ENCODE data around the gene CHD5. TPM values are rescaled to one million over a fixed set of nuclear protein-coding genes. Genes with fewer than 3 reads are reported as not detected.
"Not testable (repeated sequence)": the region's sequence is repeated elsewhere in the genome, so short reads cannot be mapped to it uniquely, and the experiment has no call there.

The CHD5 gene
- polyA plus RNA-seq, 1 donor, result 2.6 TPM

DNA sequence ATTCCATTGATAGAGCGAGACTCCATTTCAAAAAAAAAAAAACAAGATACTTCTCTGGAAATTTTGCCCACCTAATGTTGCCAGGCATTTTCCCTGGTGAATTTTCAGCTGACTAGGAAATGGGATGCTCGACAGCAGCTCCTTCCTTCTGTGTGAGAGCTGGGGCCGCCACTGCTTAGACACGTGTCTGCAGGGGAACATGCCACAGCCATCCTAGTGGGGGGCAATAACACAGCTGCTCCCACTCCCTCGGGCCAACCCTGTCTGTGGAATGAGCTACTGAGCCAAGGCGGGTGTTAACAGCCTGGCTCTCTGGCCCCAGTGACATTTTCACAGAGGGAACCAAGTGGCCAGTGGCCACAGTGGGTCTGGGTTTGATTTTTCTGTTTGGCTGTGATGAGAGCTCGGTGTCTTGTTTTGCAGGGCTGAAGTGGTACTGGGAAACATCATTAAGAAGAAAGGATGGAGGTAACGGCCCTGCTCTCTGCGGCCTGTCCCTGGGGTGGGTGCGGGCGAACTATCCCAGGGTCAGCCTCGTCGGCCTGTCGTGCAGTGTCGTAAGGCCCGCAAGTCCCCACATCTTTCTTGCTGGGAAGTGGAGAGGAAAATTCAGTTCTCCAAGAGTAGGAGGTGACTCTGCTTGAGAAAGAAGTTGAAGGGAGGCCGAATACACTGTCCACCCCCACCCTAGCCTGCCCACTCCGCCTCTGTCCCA is 95.2 kb downstream of the CHD5 start:
- WGBS (ENCODE audit: insufficient coverage, low lambda C conversion rate), result no CpG with 5 or more reads among the region's 18 CpGs
- Histone ChIP-seq H3K27ac (ENCODE audit: low read length) (no peak overlapping the region), H3K27me3 (ENCODE audit: control insufficient read depth, insufficient read depth, low read length) (no peaks in the 10 kb centered on the region), H3K4me1 (ENCODE audit: control insufficient read depth, insufficient read depth, low read length) (no peaks in the 10 kb centered on the region), H3K36me3 (ENCODE audit: control insufficient read depth, insufficient read depth, low read length) (peaks cover 6% of the 10 kb centered on the region), H3K4me3 (ENCODE audit: low read length) (no peak overlapping the region), H3K9me3 (ENCODE audit: control insufficient read depth, low read depth, low read length) (no peaks in the 10 kb centered on the region)
- no peak for DNase-seq

DNA sequence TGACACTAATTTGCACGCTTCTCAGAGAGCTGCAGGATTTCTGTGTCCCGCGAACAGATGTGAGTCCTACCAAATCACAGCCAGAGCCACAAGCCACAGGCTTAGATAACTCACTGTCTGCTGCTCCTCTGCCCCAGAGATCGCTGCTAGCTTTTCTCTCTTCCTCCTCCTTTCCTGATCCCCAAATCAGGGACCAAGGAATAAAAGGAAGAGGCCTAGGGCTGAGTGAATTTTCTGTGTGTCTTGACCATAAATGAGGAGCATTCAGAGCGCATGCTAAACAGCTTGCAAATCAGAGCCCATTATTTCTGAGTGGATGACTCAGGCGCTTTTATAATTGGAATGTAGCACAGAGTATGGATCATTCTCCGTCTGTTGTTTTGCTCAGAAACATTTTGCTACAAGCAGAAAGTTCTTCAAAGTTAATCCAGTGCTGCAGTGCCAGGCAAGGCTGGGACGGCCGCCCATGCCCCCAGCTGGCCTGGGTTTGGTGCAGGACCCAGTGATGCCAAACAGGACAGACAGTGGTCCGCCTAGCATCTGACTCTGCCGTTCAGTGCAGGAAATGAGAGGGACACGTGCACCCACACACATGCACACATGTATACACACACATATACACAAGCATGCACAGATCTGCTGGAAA is 96.2 kb downstream of the CHD5 start:
- WGBS (ENCODE audit: insufficient coverage, low lambda C conversion rate), result no CpG with 5 or more reads among the region's 12 CpGs
- Histone ChIP-seq H3K9me3 (ENCODE audit: control insufficient read depth, low read depth, low read length) (no peaks in the 10 kb centered on the region), H3K27me3 (ENCODE audit: control insufficient read depth, insufficient read depth, low read length) (no peaks in the 10 kb centered on the region), H3K36me3 (ENCODE audit: control insufficient read depth, insufficient read depth, low read length) (peaks cover 6% of the 10 kb centered on the region), H3K4me1 (ENCODE audit: control insufficient read depth, insufficient read depth, low read length) (no peaks in the 10 kb centered on the region), H3K27ac (ENCODE audit: low read length) (no peak overlapping the region), H3K4me3 (ENCODE audit: low read length) (no peak overlapping the region)
- DNase-seq, result no peak

DNA sequence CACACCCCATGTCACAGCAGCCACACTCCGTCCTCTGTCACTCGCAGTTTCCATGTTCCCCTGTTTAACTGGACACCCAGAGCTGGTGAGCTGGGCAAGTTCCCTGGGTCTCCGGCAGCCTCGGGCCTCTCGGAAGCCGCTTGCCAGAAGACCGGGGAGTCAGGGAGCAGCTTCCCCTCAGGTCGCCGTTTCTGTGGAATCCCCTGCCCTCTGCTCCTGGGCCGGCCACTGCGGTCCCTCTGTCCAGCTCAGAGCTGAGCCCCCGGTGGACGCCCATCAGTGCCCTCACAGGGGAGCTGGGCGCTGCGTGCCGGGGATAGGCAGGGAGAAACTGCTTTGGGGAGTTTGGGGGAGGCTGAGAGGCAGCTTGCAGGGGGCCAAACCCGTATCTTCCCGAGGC is 96.7 kb downstream of the CHD5 start:
- Histone ChIP-seq H3K4me1 (ENCODE audit: control insufficient read depth, insufficient read depth, low read length) (no peaks in the 10 kb centered on the region), H3K27ac (ENCODE audit: low read length) (no peak overlapping the region), H3K4me3 (ENCODE audit: low read length) (no peak overlapping the region), H3K36me3 (ENCODE audit: control insufficient read depth, insufficient read depth, low read length) (peaks cover 6% of the 10 kb centered on the region), H3K9me3 (ENCODE audit: control insufficient read depth, low read depth, low read length) (no peaks in the 10 kb centered on the region), H3K27me3 (ENCODE audit: control insufficient read depth, insufficient read depth, low read length) (no peaks in the 10 kb centered on the region)
- DNase-seq, result no peak
- WGBS (ENCODE audit: insufficient coverage, low lambda C conversion rate), result no CpG with 5 or more reads among the region's 18 CpGs

DNA sequence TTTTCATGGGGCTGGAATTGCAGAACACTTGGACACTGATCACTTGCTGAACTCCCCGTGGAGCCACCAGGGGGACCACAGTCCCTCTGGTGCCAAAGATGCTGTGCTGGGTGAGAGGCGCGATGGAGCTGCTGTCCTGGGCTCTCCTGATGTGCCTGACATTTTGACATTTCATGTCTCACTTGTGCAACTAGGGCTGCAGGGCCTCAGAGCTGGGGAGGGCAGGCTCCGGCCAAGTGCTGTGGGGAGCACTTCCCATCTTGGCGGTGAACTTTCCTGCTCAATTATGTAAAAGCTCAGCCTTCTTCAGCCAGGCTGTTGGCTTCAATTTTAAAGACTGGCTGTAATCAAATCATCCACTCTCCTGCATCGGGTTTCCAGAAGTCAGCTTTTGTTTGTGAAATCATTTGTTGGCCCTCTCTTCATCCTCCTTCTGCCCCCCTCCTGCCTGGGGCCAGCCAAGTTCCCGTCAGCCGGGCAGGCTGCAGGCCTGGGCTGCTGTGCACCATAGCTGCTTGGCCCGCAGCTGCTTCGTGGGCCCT is 97.6 kb downstream of the CHD5 start:
- H3K4me1 ChIP-seq (ENCODE audit: control insufficient read depth, insufficient read depth, low read length), result no peaks in the 10 kb centered on the region
- WGBS (ENCODE audit: insufficient coverage, low lambda C conversion rate), result no CpG with 5 or more reads among the region's 10 CpGs
- H3K27me3 ChIP-seq (ENCODE audit: control insufficient read depth, insufficient read depth, low read length), result no peaks in the 10 kb centered on the region
- no peak for DNase-seq
- no peaks in the 10 kb centered on the region for H3K9me3 ChIP-seq (ENCODE audit: control insufficient read depth, low read depth, low read length)
- H3K36me3 ChIP-seq (ENCODE audit: control insufficient read depth, insufficient read depth, low read length), result peaks cover 6% of the 10 kb centered on the region
- no peak overlapping the region for H3K27ac ChIP-seq (ENCODE audit: low read length)
- no peak overlapping the region for H3K4me3 ChIP-seq (ENCODE audit: low read length)

DNA sequence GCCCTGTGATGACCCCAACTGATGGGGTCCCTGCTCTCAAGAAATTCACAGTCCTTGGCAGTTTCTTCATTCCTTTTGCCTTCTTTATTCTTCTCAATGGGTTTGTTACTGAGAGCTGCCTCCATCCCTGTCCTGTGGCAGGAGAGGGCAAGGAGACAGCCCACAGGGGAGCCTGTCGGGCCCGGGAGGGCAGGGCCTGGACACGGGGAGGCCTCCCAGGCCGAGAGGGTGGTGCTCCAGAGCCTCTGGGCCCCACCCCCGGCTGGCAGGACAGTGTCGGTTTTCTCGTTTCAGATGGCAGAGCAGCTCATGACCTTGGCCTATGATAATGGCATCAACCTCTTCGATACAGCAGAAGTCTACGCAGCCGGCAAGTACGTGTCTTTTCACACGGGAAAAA is 98.2 kb downstream of the CHD5 start:
- H3K4me1 ChIP-seq (ENCODE audit: control insufficient read depth, insufficient read depth, low read length), result no peaks in the 10 kb centered on the region
- no peak for DNase-seq
- peaks cover 6% of the 10 kb centered on the region for H3K36me3 ChIP-seq (ENCODE audit: control insufficient read depth, insufficient read depth, low read length)
- H3K27ac ChIP-seq (ENCODE audit: low read length), result no peak overlapping the region
- H3K9me3 ChIP-seq (ENCODE audit: control insufficient read depth, low read depth, low read length), result no peaks in the 10 kb centered on the region
- no peak overlapping the region for H3K4me3 ChIP-seq (ENCODE audit: low read length)
- no peaks in the 10 kb centered on the region for H3K27me3 ChIP-seq (ENCODE audit: control insufficient read depth, insufficient read depth, low read length)
- no CpG with 5 or more reads among the region's 12 CpGs for WGBS (ENCODE audit: insufficient coverage, low lambda C conversion rate)

DNA sequence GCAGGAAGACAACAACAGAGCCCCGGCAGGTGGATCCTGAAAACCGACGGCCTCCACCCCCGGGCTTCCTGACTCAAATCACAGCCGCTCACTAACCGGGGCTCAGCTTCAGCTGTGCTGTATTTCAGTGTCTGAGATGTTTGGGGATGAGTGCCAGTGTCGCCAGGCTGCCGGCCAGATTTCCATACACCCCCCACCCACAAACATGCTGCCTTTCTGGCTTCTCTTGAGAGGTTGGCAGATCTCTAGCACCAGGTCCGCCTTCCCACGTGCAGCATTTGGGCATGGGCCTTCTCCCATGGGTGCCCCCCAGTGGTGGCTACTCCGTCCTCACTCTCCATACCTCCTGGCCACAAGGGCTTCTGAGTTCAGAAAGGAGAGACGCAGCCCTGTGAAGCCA is 99.7 kb downstream of the CHD5 start:
- Histone ChIP-seq H3K4me3 (ENCODE audit: low read length) (no peak overlapping the region), H3K27me3 (ENCODE audit: control insufficient read depth, insufficient read depth, low read length) (no peaks in the 10 kb centered on the region), H3K4me1 (ENCODE audit: control insufficient read depth, insufficient read depth, low read length) (no peaks in the 10 kb centered on the region), H3K9me3 (ENCODE audit: control insufficient read depth, low read depth, low read length) (no peaks in the 10 kb centered on the region), H3K36me3 (ENCODE audit: control insufficient read depth, insufficient read depth, low read length) (peaks cover 10% of the 10 kb centered on the region), H3K27ac (ENCODE audit: low read length) (no peak overlapping the region)
- no CpG with 5 or more reads among the region's 12 CpGs for WGBS (ENCODE audit: insufficient coverage, low lambda C conversion rate)
- no peak for DNase-seq

DNA sequence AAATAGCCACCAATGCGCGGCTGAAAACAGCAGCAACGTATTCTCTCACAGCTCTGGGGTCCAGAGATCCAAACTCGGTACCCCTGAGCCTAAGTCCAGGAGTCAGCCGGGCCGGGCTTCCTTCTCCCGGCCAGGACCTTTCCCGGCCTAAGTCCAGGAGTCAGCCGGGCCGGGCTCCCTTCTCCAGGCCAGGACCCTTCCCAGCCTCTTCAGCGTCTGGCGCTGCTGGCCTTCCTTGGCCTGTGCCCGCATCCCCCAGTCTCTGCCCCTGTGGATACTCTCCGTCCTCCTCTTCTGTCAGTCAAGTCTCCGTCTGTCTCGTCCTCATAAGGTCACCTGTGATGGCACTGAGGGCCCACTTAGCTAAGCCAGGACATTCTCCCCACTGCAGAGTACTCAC is 102.2 kb downstream of the CHD5 start:
- Histone ChIP-seq H3K27me3 (ENCODE audit: control insufficient read depth, insufficient read depth, low read length) (no peaks in the 10 kb centered on the region), H3K9me3 (ENCODE audit: control insufficient read depth, low read depth, low read length) (no peaks in the 10 kb centered on the region), H3K36me3 (ENCODE audit: control insufficient read depth, insufficient read depth, low read length) (peaks cover 15% of the 10 kb centered on the region), H3K27ac (ENCODE audit: low read length) (no peak overlapping the region), H3K4me1 (ENCODE audit: control insufficient read depth, insufficient read depth, low read length) (no peaks in the 10 kb centered on the region), H3K4me3 (ENCODE audit: low read length) (no peak overlapping the region)
- DNase-seq, result no peak
- no CpG with 5 or more reads among the region's 16 CpGs for WGBS (ENCODE audit: insufficient coverage, low lambda C conversion rate)

DNA sequence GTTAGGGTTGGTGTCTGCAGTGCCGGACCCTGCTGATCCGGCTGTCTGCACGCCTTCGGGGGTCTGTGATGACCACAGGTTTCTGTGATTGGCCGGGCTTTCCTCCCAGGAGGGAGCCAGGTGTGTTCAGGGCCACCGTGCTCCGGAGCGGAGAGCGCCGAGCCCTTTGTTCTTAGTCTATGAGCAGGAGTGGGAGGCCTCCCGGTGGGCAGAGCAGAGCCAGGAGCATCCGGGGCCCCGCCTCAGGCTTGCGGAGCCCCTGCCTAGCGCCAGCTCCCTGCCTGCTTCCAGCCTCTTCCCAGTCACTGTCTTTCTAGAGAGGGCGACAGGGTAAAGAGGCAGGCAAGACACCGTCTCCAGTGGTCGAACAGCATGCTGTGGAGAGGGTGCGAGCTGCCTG is 102.6 kb downstream of the CHD5 start:
- WGBS (ENCODE audit: insufficient coverage, low lambda C conversion rate), result no CpG with 5 or more reads among the region's 19 CpGs
- H3K36me3 ChIP-seq (ENCODE audit: control insufficient read depth, insufficient read depth, low read length), result peaks cover 15% of the 10 kb centered on the region
- no peak for DNase-seq
- H3K27ac ChIP-seq (ENCODE audit: low read length), result no peak overlapping the region
- H3K4me1 ChIP-seq (ENCODE audit: control insufficient read depth, insufficient read depth, low read length), result no peaks in the 10 kb centered on the region
- H3K4me3 ChIP-seq (ENCODE audit: low read length), result no peak overlapping the region
- no peaks in the 10 kb centered on the region for H3K9me3 ChIP-seq (ENCODE audit: control insufficient read depth, low read depth, low read length)
- H3K27me3 ChIP-seq (ENCODE audit: control insufficient read depth, insufficient read depth, low read length), result no peaks in the 10 kb centered on the region

DNA sequence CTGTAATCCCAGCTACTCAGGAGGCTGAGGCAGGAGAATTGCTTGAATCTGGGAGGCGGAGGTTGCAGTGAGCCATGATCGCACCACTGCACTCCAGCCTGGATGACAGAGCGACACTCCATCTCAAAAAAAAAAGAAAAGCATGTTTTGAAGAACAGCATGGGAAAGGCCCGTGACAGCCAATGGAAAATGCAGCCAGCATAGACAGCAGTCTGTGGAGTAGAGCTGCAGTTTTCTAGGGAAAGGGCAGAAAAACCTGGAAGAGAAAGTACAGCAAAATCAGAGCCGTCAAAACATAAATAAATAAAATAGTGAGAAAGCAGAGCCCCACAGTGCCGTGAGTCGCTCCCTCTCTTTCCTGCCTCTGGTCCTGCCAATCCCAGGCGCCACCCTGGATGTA is 103.1 kb downstream of the CHD5 start:
- not testable (repeated sequence) for H3K4me3 ChIP-seq (ENCODE audit: low read length); H3K27me3 ChIP-seq (ENCODE audit: control insufficient read depth, insufficient read depth, low read length); H3K4me1 ChIP-seq (ENCODE audit: control insufficient read depth, insufficient read depth, low read length); H3K9me3 ChIP-seq (ENCODE audit: control insufficient read depth, low read depth, low read length); DNase-seq; H3K27ac ChIP-seq (ENCODE audit: low read length)
- H3K36me3 ChIP-seq (ENCODE audit: control insufficient read depth, insufficient read depth, low read length), result peaks cover 11% of the 10 kb centered on the region
- WGBS (ENCODE audit: insufficient coverage, low lambda C conversion rate), result 82% methylated on average over 2 of the region's 8 CpGs

DNA sequence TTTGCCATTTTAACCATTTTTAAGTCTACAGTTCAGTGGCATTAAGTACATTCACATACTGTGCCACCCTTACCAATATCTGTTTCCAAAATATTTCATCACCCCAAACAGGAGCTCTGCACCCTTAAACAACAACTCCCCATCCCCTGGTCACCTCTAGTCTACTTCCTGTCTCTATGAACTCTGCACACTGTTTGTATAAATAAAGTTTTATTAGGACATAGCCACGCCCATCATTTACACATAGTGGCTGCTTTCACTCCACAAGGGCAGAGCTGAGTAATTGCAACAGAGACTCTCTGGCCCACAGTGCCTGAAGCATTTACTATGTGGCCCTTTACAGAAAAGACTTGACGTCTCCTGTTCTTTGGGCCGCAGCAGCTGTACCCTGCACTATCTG is 104.4 kb downstream of the CHD5 start:
- Histone ChIP-seq H3K9me3 (ENCODE audit: control insufficient read depth, low read depth, low read length) (no peaks in the 10 kb centered on the region), H3K27me3 (ENCODE audit: control insufficient read depth, insufficient read depth, low read length) (no peaks in the 10 kb centered on the region), H3K36me3 (ENCODE audit: control insufficient read depth, insufficient read depth, low read length) (peaks cover 9% of the 10 kb centered on the region), H3K27ac (ENCODE audit: low read length) (no peak overlapping the region), H3K4me3 (ENCODE audit: low read length) (no peak overlapping the region), H3K4me1 (ENCODE audit: control insufficient read depth, insufficient read depth, low read length) (no peaks in the 10 kb centered on the region)
- 100% methylated on average over 1 of the region's 3 CpGs for WGBS (ENCODE audit: insufficient coverage, low lambda C conversion rate)
- DNase-seq, result no peak

All from large intestine (tissue), 3 donors.